SK-N-SH (cell line): ENCODE results near the gene NNT. TPM values are rescaled to one million over a fixed set of nuclear protein-coding genes. Genes with fewer than 3 reads are reported as not detected.

Experiments used
- CTCF ChIA-PET: fragments of 300-600, 350-600 bp; formaldehyde crosslinking; extraction: SDS; loops from one replicate; lab custom pipeline; 2021; lab: Yijun Ruan, JAX
- POLR2A ChIA-PET: fragments of 350-600 bp; sonication (Branson Sonifier 250); formaldehyde crosslinking; extraction: SDS; loops from one replicate; lab custom pipeline; 2020; ENCODE audit warnings: antibody characterized with exemption, inconsistent platforms; lab: Yijun Ruan, JAX
- DNase-seq: peaks from one replicate; pipeline ENCODE4 v3.0.0; 2012
- H2AFZ ChIP-seq: fragments of 200-600 bp; sonication (generic); 2 replicates; pipeline ENCODE4 v1.8.1; 2016; ENCODE audit warnings: antibody characterized with exemption, mild to moderate bottlenecking, low read depth
- H3F3A ChIP-seq: fragments of 200-600 bp; sonication (generic); replicated peaks from 2 replicates; pipeline ENCODE3; 2016; ENCODE audit warnings: antibody characterized with exemption, mild to moderate bottlenecking; ENCODE audit not compliant: insufficient read depth
- H3K27ac ChIP-seq, 2 experiments: fragments of 200-500 bp in 1 of 2; fragments of 200-600 bp in 1 of 2; sonication (Bioruptor generic) in 1 of 2; sonication (generic), shearing (Covaris generic) in 1 of 2; 2 replicates each; pipeline versions ENCODE4 v1.5.1 to v1.6.1; 2014 to 2016; ENCODE audit warnings: low read depth in 2 of 2, inconsistent platforms in 1 of 2, low read length in 1 of 2, mild to moderate bottlenecking in 1 of 2, mixed read lengths in 1 of 2
- H3K27me3 ChIP-seq: fragments of 200-600 bp; sonication (generic), shearing (Covaris generic); 2 replicates; pipeline ENCODE4 v1.6.1; 2016; ENCODE audit warnings: mixed run types; ENCODE audit not compliant: insufficient read depth
- H3K36me3 ChIP-seq, 2 experiments: fragments of 200-500 bp in 1 of 2; fragments of 200-600 bp in 1 of 2; sonication (Bioruptor generic) in 1 of 2; sonication (generic) in 1 of 2; replicated peaks in 1 of 2; 2 replicates each; pipeline versions ENCODE3 to v1.5.1; 2014 to 2016; ENCODE audit warnings: low read length in 1 of 2, mild to moderate bottlenecking in 1 of 2; ENCODE audit not compliant: insufficient read depth in 2 of 2, control insufficient read depth in 1 of 2
- H3K4me1 ChIP-seq, 2 experiments: fragments of 200-500 bp in 1 of 2; fragments of 200-600 bp in 1 of 2; sonication (Bioruptor generic) in 1 of 2; sonication (generic), shearing (Covaris generic) in 1 of 2; 2 replicates each; pipeline versions ENCODE4 v1.5.1 to v1.6.1; 2014 to 2016; ENCODE audit warnings: low read depth in 1 of 2, low read length in 1 of 2, mixed run types in 1 of 2; ENCODE audit not compliant: insufficient read depth in 2 of 2, control insufficient read depth in 1 of 2
- H3K4me2 ChIP-seq: fragments of 200-600 bp; sonication (generic), shearing (Covaris generic); 2 replicates; pipeline ENCODE4 v1.6.1; 2017; ENCODE audit warnings: mixed run types
- H3K4me3 ChIP-seq, 2 experiments: fragments of 200-500 bp in 1 of 2; fragments of 200-600 bp in 1 of 2; sonication (Bioruptor generic) in 1 of 2; sonication (generic), shearing (Covaris generic) in 1 of 2; 2 replicates each; pipeline versions ENCODE4 v1.5.1 to v1.8.1; 2014 to 2016; ENCODE audit warnings: low read depth in 2 of 2, inconsistent platforms in 1 of 2, low read length in 1 of 2, mild to moderate bottlenecking in 1 of 2, mixed read lengths in 1 of 2, moderate library complexity in 1 of 2
- H3K79me2 ChIP-seq: fragments of 200-600 bp; sonication (generic); 2 replicates; pipeline ENCODE4 v1.8.1; 2017; ENCODE audit warnings: mild to moderate bottlenecking; ENCODE audit not compliant: insufficient read depth
- H3K9ac ChIP-seq: fragments of 200-600 bp; sonication (generic); 2 replicates; pipeline ENCODE4 v1.6.1; 2017; ENCODE audit warnings: mixed run types
- H3K9me2 ChIP-seq: fragments of 200-600 bp; sonication (generic); 2 replicates; pipeline ENCODE4 v1.6.1; 2017; ENCODE audit warnings: mixed run types
- H3K9me3 ChIP-seq: fragments of 200-600 bp; sonication (generic); 2 replicates; pipeline ENCODE4 v1.6.1; 2017; ENCODE audit warnings: mixed run types, mild to moderate bottlenecking, moderate library complexity
- H4K20me1 ChIP-seq: fragments of 200-600 bp; sonication (generic); 2 replicates; pipeline ENCODE4 v1.6.1; 2017; ENCODE audit warnings: mild to moderate bottlenecking, mixed run types; ENCODE audit not compliant: insufficient read depth
- CHD2 ChIP-seq: fragments of 150-350 bp; IDR thresholded peaks from 2 replicates; pipeline ENCODE4 v1.6.1; 2018; ENCODE audit warnings: low read length; ENCODE audit not compliant: partially characterized antibody
- ELF1 ChIP-seq: IDR thresholded peaks from 2 replicates; pipeline ENCODE4 v1.4.0; 2012
- EZH2phosphoT487 ChIP-seq: fragments of 200-600 bp; sonication (generic); IDR thresholded peaks from 2 replicates; pipeline ENCODE4 v1.6.1; 2017; ENCODE audit warnings: low read depth, mixed run types, mild to moderate bottlenecking, antibody characterized with exemption, moderate library complexity, borderline replicate concordance
- FOSL2 ChIP-seq: IDR thresholded peaks from 2 replicates; pipeline ENCODE4 v1.4.0; 2012; ENCODE audit warnings: low read depth, mild to moderate bottlenecking, moderate library complexity, borderline replicate concordance
- FOXM1 ChIP-seq: IDR thresholded peaks from 2 replicates; pipeline ENCODE4 v1.4.0; 2012; ENCODE audit warnings: low read depth, mild to moderate bottlenecking
- GATA2 ChIP-seq: sonication (generic); formaldehyde crosslinking; IDR thresholded peaks from 2 replicates; pipeline ENCODE4 v1.5.0; 2020; ENCODE audit warnings: mild to moderate bottlenecking, missing genetic modification reagents
- IRF3 ChIP-seq: fragments of 150-350 bp; IDR thresholded peaks from 2 replicates; pipeline ENCODE4 v1.6.1; 2016; ENCODE audit warnings: mild to moderate bottlenecking, low read depth, low read length
- JUND ChIP-seq: IDR thresholded peaks from 2 replicates; pipeline ENCODE4 v1.4.0; 2012
- NRF1 ChIP-seq: IDR thresholded peaks from 2 replicates; pipeline ENCODE4 v1.6.1; 2012; ENCODE audit warnings: low read depth, mild to moderate bottlenecking, low read length
- POLR2AphosphoS5 ChIP-seq: IDR thresholded peaks from 2 replicates; pipeline ENCODE4 v1.6.1; 2012; ENCODE audit warnings: low read depth, low read length
- RCOR1 ChIP-seq: fragments of 150-350 bp; IDR thresholded peaks from 2 replicates; pipeline ENCODE4 v1.6.1; 2017; ENCODE audit warnings: antibody characterized with exemption, low read length
- RFX5 ChIP-seq: IDR thresholded peaks from 2 replicates; pipeline ENCODE4 v1.6.1; 2012; ENCODE audit warnings: mild to moderate bottlenecking, improper control_type of control experiment, low read length
- SIN3A ChIP-seq: IDR thresholded peaks from 2 replicates; pipeline ENCODE4 v1.6.1; 2012; ENCODE audit warnings: low read depth, mild to moderate bottlenecking, low read length, moderate library complexity, borderline replicate concordance
- SMC3 ChIP-seq: IDR thresholded peaks from 2 replicates; pipeline ENCODE4 v1.6.1; 2012; ENCODE audit warnings: low read depth, low read length, improper control_type of control experiment
- TAF1 ChIP-seq: IDR thresholded peaks from 2 replicates; pipeline ENCODE4 v1.6.1; 2012; ENCODE audit warnings: low read depth, mild to moderate bottlenecking, low read length, moderate library complexity, borderline replicate concordance
- TCF12 ChIP-seq: IDR thresholded peaks from 2 replicates; pipeline ENCODE4 v1.4.0; 2012
- TEAD4 ChIP-seq: IDR thresholded peaks from 2 replicates; pipeline ENCODE4 v1.4.0; 2012; ENCODE audit warnings: mild to moderate bottlenecking, borderline replicate concordance; ENCODE audit not compliant: insufficient read depth
- ZBTB33 ChIP-seq: IDR thresholded peaks from 2 replicates; pipeline ENCODE4 v1.4.0; 2012; ENCODE audit warnings: low read depth, borderline replicate concordance
- WGBS: methylation state at CpG from one replicate; pipeline ENCODE4 v1.1.6; 2017; ENCODE audit warnings: low lambda C conversion rate; 5-methylcytosine and 5-hydroxymethylcytosine counted together
- polyA plus RNA-seq, 3 experiments: library from polyadenylated mRNA; depleted of rRNA; stranded (reverse); fragments of >200 nt; gene quantifications; 2 replicates each; pipeline ENCODE4 v1.2.3, GENCODE V29; 2012
- TF ChIP-seq, protein P1 (sequence below): IDR thresholded peaks from 2 replicates; pipeline ENCODE4; 2012

Gene NNT
- polyA plus RNA-seq, 1 of the 3 experiments (the other 2 are of a cell fraction): 21.9 TPM

DNA sequence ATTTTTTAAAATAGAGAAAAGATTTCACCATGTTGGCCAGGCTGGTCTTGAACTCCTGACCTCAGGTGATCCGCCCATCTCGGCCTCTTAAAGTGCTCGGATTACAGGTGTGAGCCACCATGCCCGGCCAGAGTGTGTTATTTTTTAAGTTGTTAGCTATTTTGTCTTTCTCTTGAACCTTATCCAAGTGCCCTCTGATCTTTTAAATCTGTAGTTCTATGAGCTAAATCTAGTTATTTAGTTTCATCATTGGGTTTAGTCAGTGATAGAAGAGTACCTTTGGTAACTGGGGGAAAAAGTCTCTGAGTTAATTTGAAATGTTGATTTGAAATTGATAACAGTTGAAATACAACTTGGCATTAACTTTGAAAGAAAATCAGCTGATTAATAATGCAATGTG, 88.3 kb downstream of the NNT start:
- 91% methylated on average over 4 of the region's 4 CpGs for WGBS
- Histone ChIP-seq H3K4me1 (no peaks in the 10 kb centered on the region), H3K27me3 (no peaks in the 10 kb centered on the region), H3K4me3 (no peak overlapping the region), H4K20me1 (no peaks in the 10 kb centered on the region), H3K9me2 (no peaks in the 10 kb centered on the region), H3K9ac (no peak overlapping the region), H3F3A (no peaks in the 10 kb centered on the region), H3K27ac (no peak overlapping the region), H3K36me3 (peaks cover 0 to 4% of the 10 kb centered on the region in 2 experiments), H3K4me2 (no peak overlapping the region), H3K9me3 (no peaks in the 10 kb centered on the region), H2AFZ (no peak overlapping the region), H3K79me2 (no peaks in the 10 kb centered on the region)
- ChIA-PET CTCF (interaction anchor here (1.1 kb wide), 1 partner anchor 60 kb away, joined by 6 read pairs; no protein-coding TSS in a partner anchor), POLR2A (no interaction called here)
- no peak for DNase-seq
- TF ChIP-seq TAF1 (no peak), ELF1 (no peak), IRF3 (no peak), TCF12 (no peak), GATA2 (CRISPR knock-in tag) (no peak), CHD2 (no peak), JUND (no peak), TEAD4 (no peak), FOSL2 (no peak), SIN3A (no peak)

DNA sequence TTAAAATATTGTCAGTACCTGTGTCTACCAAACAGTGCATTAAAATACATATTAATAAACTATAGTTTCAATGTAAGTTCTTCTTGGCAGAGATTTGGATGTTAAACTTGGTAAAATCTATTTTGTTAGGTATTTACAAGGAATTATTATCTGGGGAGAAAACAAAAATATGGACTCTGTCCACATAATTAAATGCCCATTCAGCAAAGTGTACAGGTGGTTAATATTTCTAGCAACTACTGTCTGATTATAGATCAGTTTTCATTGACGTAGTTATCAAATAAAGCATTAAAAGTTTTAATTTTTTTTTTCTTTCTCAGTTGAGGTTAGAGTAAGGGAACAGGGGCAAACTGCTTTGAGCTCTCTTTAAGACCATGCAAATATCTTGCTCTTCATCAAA, 88.9 kb downstream of the NNT start:
- H3K79me2 ChIP-seq: no peaks in the 10 kb centered on the region
- WGBS: 100% methylated on average over 1 of the region's 1 CpG
- no peaks in the 10 kb centered on the region for H3K9me2 ChIP-seq
- ChIA-PET POLR2A (no interaction called here), CTCF (interaction anchor here (1.6 kb wide), 1 partner anchor 13 kb away, joined by 3 read pairs; no protein-coding TSS in a partner anchor)
- H3K27me3 ChIP-seq: no peaks in the 10 kb centered on the region
- TF ChIP-seq FOSL2: no peak
- TF ChIP-seq POLR2AphosphoS5: no peak
- no peak for TF ChIP-seq RCOR1
- no peak for TF ChIP-seq FOXM1
- no peak for TF ChIP-seq TAF1
- no peak for TF ChIP-seq RFX5
- H3K27ac ChIP-seq: no peak overlapping the region
- no peak overlapping the region for H3K4me2 ChIP-seq
- no peak overlapping the region for H2AFZ ChIP-seq
- no peaks in the 10 kb centered on the region for H3K4me1 ChIP-seq
- H3K36me3 ChIP-seq: peaks cover 0 to 4% of the 10 kb centered on the region in 2 experiments
- no peaks in the 10 kb centered on the region for H4K20me1 ChIP-seq
- H3K9ac ChIP-seq: no peak overlapping the region
- no peak overlapping the region for H3K4me3 ChIP-seq
- DNase-seq: no peak
- H3K9me3 ChIP-seq: no peaks in the 10 kb centered on the region
- no peaks in the 10 kb centered on the region for H3F3A ChIP-seq

DNA sequence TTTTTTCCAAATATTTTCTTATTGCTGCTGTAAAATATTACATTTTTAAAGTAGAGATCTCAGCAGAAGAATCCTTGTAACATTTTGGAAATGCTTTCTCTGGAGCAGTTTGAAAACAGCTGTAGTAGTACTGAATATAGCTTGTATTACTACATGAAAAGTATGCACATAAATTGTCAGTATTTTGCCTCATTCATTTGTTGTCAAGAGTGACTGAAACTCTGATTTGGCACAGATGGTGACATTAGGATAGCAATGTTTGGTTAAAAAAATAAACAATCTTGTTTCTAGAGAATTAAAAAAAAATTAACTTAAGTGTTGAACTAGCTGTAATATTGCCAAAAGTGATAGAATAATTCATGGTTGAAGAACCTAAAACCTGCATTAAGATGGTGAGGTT, 90.4 kb downstream of the NNT start:
- no peak overlapping the region for H3K9ac ChIP-seq
- H4K20me1 ChIP-seq: no peaks in the 10 kb centered on the region
- POLR2A ChIA-PET: no interaction called here
- H3K9me2 ChIP-seq: no peaks in the 10 kb centered on the region
- no peaks in the 10 kb centered on the region for H3K27me3 ChIP-seq
- H3K36me3 ChIP-seq: peaks cover 0 to 4% of the 10 kb centered on the region in 2 experiments
- H2AFZ ChIP-seq: no peak overlapping the region
- H3K4me3 ChIP-seq: no peak overlapping the region
- no peak overlapping the region for H3K27ac ChIP-seq
- peaks cover 0 to 2% of the 10 kb centered on the region in 2 experiments; a peak in 1 of 4 replicates for H3K4me1 ChIP-seq
- H3F3A ChIP-seq: no peaks in the 10 kb centered on the region
- DNase-seq: no peak
- CTCF ChIA-PET: interaction anchor here (1.6 kb wide), 1 partner anchor 9 kb away, joined by 4 read pairs; no protein-coding TSS in a partner anchor
- H3K79me2 ChIP-seq: no peaks in the 10 kb centered on the region
- H3K9me3 ChIP-seq: no peaks in the 10 kb centered on the region
- H3K4me2 ChIP-seq: no peak overlapping the region
- TF ChIP-seq JUND (no peak), TEAD4 (no peak), NRF1 (no peak), ZBTB33 (no peak), TCF12 (no peak), SIN3A (no peak), GATA2 (CRISPR knock-in tag) (no peak), SMC3 (no peak), EZH2phosphoT487 (no peak)
- TF ChIP-seq, protein P1, sequence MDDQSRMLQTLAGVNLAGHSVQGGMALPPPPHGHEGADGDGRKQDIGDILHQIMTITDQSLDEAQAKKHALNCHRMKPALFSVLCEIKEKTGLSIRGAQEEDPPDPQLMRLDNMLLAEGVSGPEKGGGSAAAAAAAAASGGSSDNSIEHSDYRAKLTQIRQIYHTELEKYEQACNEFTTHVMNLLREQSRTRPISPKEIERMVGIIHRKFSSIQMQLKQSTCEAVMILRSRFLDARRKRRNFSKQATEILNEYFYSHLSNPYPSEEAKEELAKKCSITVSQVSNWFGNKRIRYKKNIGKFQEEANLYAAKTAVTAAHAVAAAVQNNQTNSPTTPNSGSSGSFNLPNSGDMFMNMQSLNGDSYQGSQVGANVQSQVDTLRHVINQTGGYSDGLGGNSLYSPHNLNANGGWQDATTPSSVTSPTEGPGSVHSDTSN: no peak
